Measurements from ENCODE around the gene PLA2G4D. TPM values are rescaled to one million over a fixed set of nuclear protein-coding genes. Genes with fewer than 3 reads are reported as not detected.

PLA2G4D gene
- total and polyA plus RNA-seq, 2 donors (not counting 1 experiment from before 2014, with no cell fraction given) = not detected

DNA sequence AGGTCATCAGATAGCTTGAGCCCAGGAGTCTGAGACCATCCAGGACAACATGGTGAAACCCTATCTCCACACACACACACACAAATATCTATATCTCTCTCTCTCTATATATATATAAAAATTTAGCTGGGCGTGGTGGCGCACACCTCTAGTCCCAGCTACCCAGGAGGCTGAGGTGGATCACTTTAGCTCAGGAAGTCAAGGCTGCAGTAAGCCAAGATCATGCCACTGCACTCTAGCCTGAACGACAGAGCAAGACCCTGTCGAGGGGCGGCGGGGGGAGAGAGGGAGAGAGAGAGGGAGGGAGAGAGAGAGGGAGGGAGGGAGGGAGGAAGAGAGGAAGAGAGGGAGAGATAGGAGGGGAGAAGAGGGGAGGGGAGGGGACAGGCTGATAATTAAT is 34.1 kb upstream of the PLA2G4D start:
- no peak overlapping the region for H2AFZ ChIP-seq (ENCODE audit: low read length)
- H3K79me2 ChIP-seq (ENCODE audit: control insufficient read depth, insufficient read depth, low read length) = no peaks in the 10 kb centered on the region
- no peak overlapping the region for H3K27ac ChIP-seq (ENCODE audit: insufficient read depth, low read length)
- peaks cover 15% of the 10 kb centered on the region for H3K27me3 ChIP-seq (ENCODE audit: control insufficient read depth, insufficient read depth, low read length)
- H3K36me3 ChIP-seq (ENCODE audit: control insufficient read depth, insufficient read depth, low read length) = no peaks in the 10 kb centered on the region
- no peaks in the 10 kb centered on the region for H3K9me3 ChIP-seq (ENCODE audit: control insufficient read depth, insufficient read depth, low read depth, low read length)
- TF ChIP-seq EZH2 (IDR thresholded peaks at IDR 0.05; ENCODE audit: low read length, missing control alignments) (no peak), CTCF (conservative IDR thresholded peaks at IDR 0.05 in 1 of 2, IDR thresholded peaks at IDR 0.05 in 1 of 2; ENCODE audit: low read depth in 1 of 2, low read length in 2 of 2) (no peak)
- no peak overlapping the region for H3K4me3 ChIP-seq (replicated peaks in 1 of 4; ENCODE audit: control extremely low read depth in 1 of 4, insufficient read depth in 1 of 4, low read depth in 3 of 4, low read length in 4 of 4)
- H3K4me1 ChIP-seq (ENCODE audit: control insufficient read depth, extremely low read depth, insufficient read depth, low read length) = no peaks in the 10 kb centered on the region
- no peak overlapping the region for H3K4me2 ChIP-seq (ENCODE audit: extremely low read depth, insufficient read depth, low read length)
- DNase-seq (ENCODE audit: low read depth in 2 of 2) = no peak
- no peak overlapping the region for H3K9ac ChIP-seq (ENCODE audit: insufficient read depth, low read length)
- H4K20me1 ChIP-seq (ENCODE audit: control insufficient read depth, extremely low read depth, insufficient read depth, low read length) = no peaks in the 10 kb centered on the region

GRCh38 chr15:42123546-42123945 is 29.2 kb upstream of the PLA2G4D start:
- Histone ChIP-seq H2AFZ (ENCODE audit: low read length) (no peak overlapping the region), H3K4me3 (replicated peaks in 1 of 4; ENCODE audit: control extremely low read depth in 1 of 4, insufficient read depth in 1 of 4, low read depth in 3 of 4, low read length in 4 of 4) (no peak overlapping the region), H3K9me3 (ENCODE audit: control insufficient read depth, insufficient read depth, low read depth, low read length) (no peaks in the 10 kb centered on the region), H4K20me1 (ENCODE audit: control insufficient read depth, extremely low read depth, insufficient read depth, low read length) (no peaks in the 10 kb centered on the region), H3K9ac (ENCODE audit: insufficient read depth, low read length) (no peak overlapping the region), H3K36me3 (ENCODE audit: control insufficient read depth, insufficient read depth, low read length) (no peaks in the 10 kb centered on the region), H3K79me2 (ENCODE audit: control insufficient read depth, insufficient read depth, low read length) (no peaks in the 10 kb centered on the region), H3K4me2 (ENCODE audit: extremely low read depth, insufficient read depth, low read length) (no peak overlapping the region), H3K27ac (ENCODE audit: insufficient read depth, low read length) (no peak overlapping the region), H3K27me3 (ENCODE audit: control insufficient read depth, insufficient read depth, low read length) (peaks cover 29% of the 10 kb centered on the region), H3K4me1 (ENCODE audit: control insufficient read depth, extremely low read depth, insufficient read depth, low read length) (no peaks in the 10 kb centered on the region)
- DNase-seq (ENCODE audit: low read depth in 2 of 2) = no peak
- TF ChIP-seq EZH2 (IDR thresholded peaks at IDR 0.05; ENCODE audit: low read length, missing control alignments) (no peak), CTCF (conservative IDR thresholded peaks at IDR 0.05 in 1 of 2, IDR thresholded peaks at IDR 0.05 in 1 of 2; ENCODE audit: low read depth in 1 of 2, low read length in 2 of 2) (no peak)

DNA sequence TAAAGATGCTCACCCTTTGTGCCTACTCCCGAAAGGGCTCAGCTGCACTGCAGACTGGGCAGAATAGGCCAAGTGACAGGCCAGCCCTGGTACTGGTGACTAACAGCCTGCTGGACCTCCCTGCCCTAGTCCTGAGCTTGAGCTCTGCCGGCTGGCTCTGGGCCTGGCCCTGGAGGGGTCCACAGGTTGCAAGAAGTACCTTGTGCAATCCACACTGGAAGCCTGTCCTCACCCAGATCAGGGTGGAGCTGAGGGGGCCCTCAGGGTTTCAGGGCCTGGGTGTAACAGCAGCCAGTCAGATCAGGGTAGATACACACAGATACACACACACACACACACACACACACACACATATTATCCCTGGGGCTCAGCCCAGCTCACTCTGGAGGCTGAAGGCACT is 27.3 kb upstream of the PLA2G4D start:
- H3K4me3 ChIP-seq (replicated peaks in 1 of 4; ENCODE audit: control extremely low read depth in 1 of 4, insufficient read depth in 1 of 4, low read depth in 3 of 4, low read length in 4 of 4) = no peak overlapping the region
- no peak overlapping the region for H3K9ac ChIP-seq (ENCODE audit: insufficient read depth, low read length)
- no peaks in the 10 kb centered on the region for H4K20me1 ChIP-seq (ENCODE audit: control insufficient read depth, extremely low read depth, insufficient read depth, low read length)
- no peak overlapping the region for H3K4me2 ChIP-seq (ENCODE audit: extremely low read depth, insufficient read depth, low read length)
- H3K79me2 ChIP-seq (ENCODE audit: control insufficient read depth, insufficient read depth, low read length) = no peaks in the 10 kb centered on the region
- no peak for DNase-seq (ENCODE audit: low read depth in 2 of 2)
- no peaks in the 10 kb centered on the region for H3K36me3 ChIP-seq (ENCODE audit: control insufficient read depth, insufficient read depth, low read length)
- H3K27ac ChIP-seq (ENCODE audit: insufficient read depth, low read length) = no peak overlapping the region
- H3K4me1 ChIP-seq (ENCODE audit: control insufficient read depth, extremely low read depth, insufficient read depth, low read length) = no peaks in the 10 kb centered on the region
- H2AFZ ChIP-seq (ENCODE audit: low read length) = no peak overlapping the region
- TF ChIP-seq EZH2 (IDR thresholded peaks at IDR 0.05; ENCODE audit: low read length, missing control alignments) (no peak), CTCF (conservative IDR thresholded peaks at IDR 0.05 in 1 of 2, IDR thresholded peaks at IDR 0.05 in 1 of 2; ENCODE audit: low read depth in 1 of 2, low read length in 2 of 2) (no peak)
- no peaks in the 10 kb centered on the region for H3K9me3 ChIP-seq (ENCODE audit: control insufficient read depth, insufficient read depth, low read depth, low read length)
- peaks cover 29% of the 10 kb centered on the region for H3K27me3 ChIP-seq (ENCODE audit: control insufficient read depth, insufficient read depth, low read length)
